ENCODE results near the gene DNAH2. TPM values are rescaled to one million over a fixed set of nuclear protein-coding genes. Genes with fewer than 3 reads are reported as not detected.

The DNAH2 gene
- total RNA-seq, 4 donors from 2014 or later: under 0.01 to 1.4 (median 0.48) TPM

GRCh38 chr17:7846765-7847661, 129.5 kb downstream of the DNAH2 start:
- DNase-seq: peak; percentile 18 to 25
- Histone ChIP-seq H3K4me3 (no peak overlapping the region), H3K27ac (no peak overlapping the region), H3K36me3 (no peaks in the 10 kb centered on the region), H3K9me3 (no peaks in the 10 kb centered on the region), H3K4me1 (peaks cover 4 to 7% of the 10 kb centered on the region in 2 donors), H3K27me3 (no peaks in the 10 kb centered on the region)
- TF ChIP-seq CTCF (IDR thresholded peaks at IDR 0.05) (no peak), POLR2A (IDR thresholded peaks at IDR 0.05) (no peak)
- intact Hi-C loops (cut with DNase I; ENCODE audit: low total_unique reads): no loop called here

- H3K27ac ChIP-seq: no peak overlapping the region
- H3K36me3 ChIP-seq: no peaks in the 10 kb centered on the region
- intact Hi-C loops (cut with DNase I; ENCODE audit: low total_unique reads): no loop called here
- H3K9me3 ChIP-seq: no peaks in the 10 kb centered on the region
- H3K27me3 ChIP-seq: no peaks in the 10 kb centered on the region
- no peak for TF ChIP-seq CTCF (IDR thresholded peaks at IDR 0.05)
- no peak for TF ChIP-seq POLR2A (IDR thresholded peaks at IDR 0.05)
- peaks cover 4 to 7% of the 10 kb centered on the region in 2 donors for H3K4me1 ChIP-seq
- DNase-seq: no peak
- H3K4me3 ChIP-seq: no peak overlapping the region
Measured at GRCh38 chr17:7848131-7848579, 130.6 kb downstream of the DNAH2 start.

- TF ChIP-seq POLR2A (IDR thresholded peaks at IDR 0.05) (no peak), CTCF (IDR thresholded peaks at IDR 0.05) (no peak)
- H3K27ac ChIP-seq: no peak overlapping the region
- H3K27me3 ChIP-seq: no peaks in the 10 kb centered on the region
- no peaks in the 10 kb centered on the region for H3K36me3 ChIP-seq
- no peaks in the 10 kb centered on the region for H3K9me3 ChIP-seq
- no peak for DNase-seq
- no peak overlapping the region for H3K4me3 ChIP-seq
- H3K4me1 ChIP-seq: peaks cover 4 to 7% of the 10 kb centered on the region in 2 donors
- intact Hi-C loops (cut with DNase I; ENCODE audit: low total_unique reads): no loop called here
Measured at GRCh38 chr17:7848739-7849129, 131.2 kb downstream of the DNAH2 start.

- Histone ChIP-seq H3K36me3 (no peaks in the 10 kb centered on the region), H3K9me3 (no peaks in the 10 kb centered on the region), H3K27me3 (no peaks in the 10 kb centered on the region), H3K4me1 (peaks cover 4 to 7% of the 10 kb centered on the region in 2 donors), H3K4me3 (no peak overlapping the region), H3K27ac (no peak overlapping the region)
- intact Hi-C loops (cut with DNase I; ENCODE audit: low total_unique reads): no loop called here
- DNase-seq: peak; percentile 20 to 21
- no peak for TF ChIP-seq CTCF (IDR thresholded peaks at IDR 0.05)
- no peak for TF ChIP-seq POLR2A (IDR thresholded peaks at IDR 0.05)
Measured at GRCh38 chr17:7849130-7849750, 131.7 kb downstream of the DNAH2 start.
